ENCODE data around the gene THUMPD3.

The THUMPD3 gene

GRCh38 chr3:9352917-9353752 lies 9.7 kb upstream of the THUMPD3 start:
- DNase-seq (ENCODE audit: low read depth in 2 of 2), result peak; percentile 19 to 46

- no peak for DNase-seq (ENCODE audit: low read depth in 2 of 2)
These were observed 1.0 kb upstream of the THUMPD3 start for GRCh38 chr3:9361691-9362388.

- no peak for DNase-seq (ENCODE audit: low read depth in 2 of 2)
These were observed 6.7 kb downstream of the THUMPD3 start for GRCh38 chr3:9369508-9369907.

- no peak for DNase-seq (ENCODE audit: low read depth in 2 of 2)
These were observed 10.6 kb downstream of the THUMPD3 start for GRCh38 chr3:9373465-9373864.

GRCh38 chr3:9377981-9378380 lies 15.1 kb downstream of the THUMPD3 start:
- no peak for DNase-seq (ENCODE audit: low read depth in 2 of 2)

GRCh38 chr3:9379327-9379726 lies 16.5 kb downstream of the THUMPD3 start:
- no peak for DNase-seq (ENCODE audit: low read depth in 2 of 2)

GRCh38 chr3:9380014-9380413 lies 17.2 kb downstream of the THUMPD3 start:
- DNase-seq (ENCODE audit: low read depth in 2 of 2), result no peak

- no peak for DNase-seq (ENCODE audit: low read depth in 2 of 2)
These were observed 21.4 kb downstream of the THUMPD3 start for GRCh38 chr3:9384141-9384828.

GRCh38 chr3:9385187-9386077 lies 22.6 kb downstream of the THUMPD3 start:
- no peak for DNase-seq (ENCODE audit: low read depth in 2 of 2)

- DNase-seq (ENCODE audit: low read depth in 2 of 2), result no peak
These were observed 23.2 kb downstream of the THUMPD3 start for GRCh38 chr3:9386078-9386459.

GRCh38 chr3:9386501-9387321 lies 23.9 kb downstream of the THUMPD3 start:
- no peak for DNase-seq (ENCODE audit: low read depth in 2 of 2)

- DNase-seq (ENCODE audit: low read depth in 2 of 2), result no peak
These were observed 24.4 kb downstream of the THUMPD3 start for GRCh38 chr3:9387322-9387655.

GRCh38 chr3:9388142-9388541 lies 25.3 kb downstream of the THUMPD3 start:
- no peak for DNase-seq (ENCODE audit: low read depth in 2 of 2)

GRCh38 chr3:9388562-9389272 lies 25.9 kb downstream of the THUMPD3 start:
- DNase-seq (ENCODE audit: low read depth in 2 of 2), result no peak

GRCh38 chr3:9390265-9390888 lies 27.5 kb downstream of the THUMPD3 start:
- no peak for DNase-seq (ENCODE audit: low read depth in 2 of 2)

- no peak for DNase-seq (ENCODE audit: low read depth in 2 of 2)
These were observed 29.2 kb downstream of the THUMPD3 start for GRCh38 chr3:9392041-9392440.

GRCh38 chr3:9395570-9396300 lies 32.9 kb downstream of the THUMPD3 start:
- DNase-seq (ENCODE audit: low read depth in 2 of 2), result no peak

- DNase-seq (ENCODE audit: low read depth in 2 of 2), result no peak
These were observed 33.4 kb downstream of the THUMPD3 start for GRCh38 chr3:9396301-9396631.

GRCh38 chr3:9396632-9397331 lies 33.9 kb downstream of the THUMPD3 start:
- peak; percentile 93 to 97 for DNase-seq (ENCODE audit: low read depth in 2 of 2)

Data from stimulated activated CD4-positive, alpha-beta T cell treated with anti-CD3 and anti-CD28 coated beads, Interleukin-1b, Interleukin-23, amount 100 ng/mL, for 4 hours (primary cell).